ENCODE data around the gene KREMEN1.

Gene KREMEN1

DNA sequence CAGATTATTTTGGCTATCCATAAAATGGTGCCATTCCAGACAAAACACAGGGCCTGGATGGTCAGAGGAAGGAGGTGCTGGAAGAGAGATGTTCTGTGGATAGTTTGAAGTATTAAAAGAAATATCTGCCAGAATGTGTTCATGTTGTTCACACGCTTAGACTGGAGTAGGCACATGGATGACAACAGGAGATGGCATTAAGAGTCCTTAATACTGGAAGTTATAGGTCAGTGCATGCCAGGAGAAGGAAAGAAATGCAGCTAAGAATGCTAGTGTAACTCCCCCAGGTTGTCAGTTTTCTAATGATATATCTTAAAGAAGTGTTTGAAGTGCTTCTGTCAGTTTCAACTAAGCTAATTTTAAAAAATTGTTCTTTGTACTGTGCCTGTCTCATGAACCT is 20.2 kb downstream of the KREMEN1 start:
- no peak overlapping the region for H2AFZ ChIP-seq (ENCODE audit: low read depth, low read length)
- H3K27ac ChIP-seq (ENCODE audit: low read length): no peak overlapping the region
- H3K9ac ChIP-seq (ENCODE audit: low read depth, low read length): no peak overlapping the region
- H3K4me2 ChIP-seq (ENCODE audit: insufficient read depth, low read length): no peak overlapping the region
- TF ChIP-seq, protein P1, sequence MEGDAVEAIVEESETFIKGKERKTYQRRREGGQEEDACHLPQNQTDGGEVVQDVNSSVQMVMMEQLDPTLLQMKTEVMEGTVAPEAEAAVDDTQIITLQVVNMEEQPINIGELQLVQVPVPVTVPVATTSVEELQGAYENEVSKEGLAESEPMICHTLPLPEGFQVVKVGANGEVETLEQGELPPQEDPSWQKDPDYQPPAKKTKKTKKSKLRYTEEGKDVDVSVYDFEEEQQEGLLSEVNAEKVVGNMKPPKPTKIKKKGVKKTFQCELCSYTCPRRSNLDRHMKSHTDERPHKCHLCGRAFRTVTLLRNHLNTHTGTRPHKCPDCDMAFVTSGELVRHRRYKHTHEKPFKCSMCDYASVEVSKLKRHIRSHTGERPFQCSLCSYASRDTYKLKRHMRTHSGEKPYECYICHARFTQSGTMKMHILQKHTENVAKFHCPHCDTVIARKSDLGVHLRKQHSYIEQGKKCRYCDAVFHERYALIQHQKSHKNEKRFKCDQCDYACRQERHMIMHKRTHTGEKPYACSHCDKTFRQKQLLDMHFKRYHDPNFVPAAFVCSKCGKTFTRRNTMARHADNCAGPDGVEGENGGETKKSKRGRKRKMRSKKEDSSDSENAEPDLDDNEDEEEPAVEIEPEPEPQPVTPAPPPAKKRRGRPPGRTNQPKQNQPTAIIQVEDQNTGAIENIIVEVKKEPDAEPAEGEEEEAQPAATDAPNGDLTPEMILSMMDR (IDR thresholded peaks at IDR 0.05; ENCODE audit: borderline replicate concordance, extremely low read depth, low read length, poor library complexity, severe bottlenecking): no peak
- TF ChIP-seq EZH2 (IDR thresholded peaks at IDR 0.05; ENCODE audit: borderline replicate concordance, low read depth, low read length, severe bottlenecking): no peak
- DNase-seq: no peak
- no peaks in the 10 kb centered on the region for H3K9me3 ChIP-seq (ENCODE audit: insufficient read depth, low read length, severe bottlenecking)
- H3K27me3 ChIP-seq (ENCODE audit: insufficient read depth, low read length, poor library complexity): no peaks in the 10 kb centered on the region
- no peaks in the 10 kb centered on the region for H3K4me1 ChIP-seq (ENCODE audit: insufficient read depth, low read length)
- ATAC-seq (ENCODE audit: insufficient read depth, low read depth): no peak
- H3K79me2 ChIP-seq (ENCODE audit: insufficient read depth, low read length): peaks cover 50% of the 10 kb centered on the region
- peaks cover 28% of the 10 kb centered on the region for H3K36me3 ChIP-seq (ENCODE audit: insufficient read depth, low read length)
- peaks cover 6% of the 10 kb centered on the region; the same call in 1 of the 2 replicates for H4K20me1 ChIP-seq (ENCODE audit: insufficient read depth, low read length)
- H3K4me3 ChIP-seq (ENCODE audit: low read depth in 1 of 2, low read length in 2 of 2): no peak overlapping the region

DNA sequence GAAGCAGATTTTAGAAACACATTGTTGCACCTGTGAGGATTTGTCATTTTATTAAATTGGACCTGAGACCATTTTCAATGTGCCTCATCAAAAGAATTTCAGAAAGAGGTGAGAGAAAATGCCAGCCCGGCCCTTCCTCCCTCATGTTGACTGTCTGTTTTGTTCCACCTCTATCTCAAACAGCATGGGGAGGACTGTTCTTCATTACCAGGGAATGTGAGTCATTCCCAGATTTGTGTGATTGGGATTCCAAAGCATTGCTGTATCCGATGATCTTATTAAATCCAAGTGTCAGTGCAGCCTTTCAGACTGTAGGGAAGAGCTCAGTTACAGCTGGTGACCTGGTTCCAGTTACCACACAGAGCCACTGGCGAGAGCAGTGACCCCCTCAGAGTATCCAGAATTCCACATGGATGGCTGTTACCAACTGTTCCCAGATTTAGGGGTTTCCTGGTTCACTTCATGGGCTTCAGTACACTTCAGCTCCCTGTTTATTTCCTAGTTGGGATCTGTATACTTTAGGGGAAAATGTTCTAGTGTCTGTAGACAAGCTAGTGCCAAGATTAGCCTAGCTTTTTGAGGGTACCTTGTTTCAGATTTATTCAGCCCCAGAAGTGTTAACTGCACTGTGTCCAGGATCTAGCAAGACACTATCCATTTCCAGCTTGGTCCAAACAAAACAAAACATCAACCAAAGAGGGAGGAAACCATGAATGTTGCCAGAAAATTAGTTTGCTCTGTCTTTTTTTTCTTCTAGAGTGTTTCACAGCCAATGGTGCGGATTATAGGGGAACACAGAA is 20.9 kb downstream of the KREMEN1 start:
- DNase-seq: no peak
- Histone ChIP-seq H3K27ac (ENCODE audit: low read length) (no peak overlapping the region), H3K4me1 (ENCODE audit: insufficient read depth, low read length) (no peaks in the 10 kb centered on the region), H3K9ac (ENCODE audit: low read depth, low read length) (no peak overlapping the region), H4K20me1 (ENCODE audit: insufficient read depth, low read length) (peaks cover 6% of the 10 kb centered on the region; the same call in 1 of the 2 replicates), H3K9me3 (ENCODE audit: insufficient read depth, low read length, severe bottlenecking) (no peaks in the 10 kb centered on the region), H3K4me3 (ENCODE audit: low read depth in 1 of 2, low read length in 2 of 2) (no peak overlapping the region), H2AFZ (ENCODE audit: low read depth, low read length) (no peak overlapping the region), H3K27me3 (ENCODE audit: insufficient read depth, low read length, poor library complexity) (no peaks in the 10 kb centered on the region), H3K36me3 (ENCODE audit: insufficient read depth, low read length) (peaks cover 33% of the 10 kb centered on the region), H3K79me2 (ENCODE audit: insufficient read depth, low read length) (peaks cover 43% of the 10 kb centered on the region), H3K4me2 (ENCODE audit: insufficient read depth, low read length) (no peak overlapping the region)
- TF ChIP-seq, protein P1 (IDR thresholded peaks at IDR 0.05; ENCODE audit: borderline replicate concordance, extremely low read depth, low read length, poor library complexity, severe bottlenecking): no peak
- TF ChIP-seq EZH2 (IDR thresholded peaks at IDR 0.05; ENCODE audit: borderline replicate concordance, low read depth, low read length, severe bottlenecking): no peak
- no peak for ATAC-seq (ENCODE audit: insufficient read depth, low read depth)

DNA sequence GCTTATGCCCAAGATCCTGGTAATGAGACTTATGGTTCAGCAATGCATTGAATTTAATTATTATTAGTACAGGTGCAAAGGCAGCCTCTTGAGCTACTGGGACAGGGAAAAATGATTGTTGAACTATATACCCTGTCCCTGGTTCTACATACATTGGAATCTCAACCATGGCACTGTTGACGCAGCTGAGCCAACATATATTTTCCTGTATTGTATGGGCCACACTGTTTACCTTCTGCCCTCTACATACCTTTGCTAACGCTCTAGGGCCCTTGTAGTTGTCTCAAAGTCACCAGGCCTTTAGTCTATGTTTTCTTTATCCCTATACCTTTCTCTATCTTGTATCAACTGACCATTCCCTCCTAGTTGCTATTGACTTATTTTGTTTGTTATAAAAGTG is 22.6 kb downstream of the KREMEN1 start:
- DNase-seq: no peak
- Histone ChIP-seq H2AFZ (ENCODE audit: low read depth, low read length) (no peak overlapping the region), H3K9me3 (ENCODE audit: insufficient read depth, low read length, severe bottlenecking) (no peaks in the 10 kb centered on the region)

More for the DNA sequence above, 22.6 kb downstream of the KREMEN1 start:
- H3K9ac ChIP-seq (ENCODE audit: low read depth, low read length): no peak overlapping the region
- no peak for TF ChIP-seq EZH2 (IDR thresholded peaks at IDR 0.05; ENCODE audit: borderline replicate concordance, low read depth, low read length, severe bottlenecking)
- TF ChIP-seq, protein P1 (IDR thresholded peaks at IDR 0.05; ENCODE audit: borderline replicate concordance, extremely low read depth, low read length, poor library complexity, severe bottlenecking): no peak
- H3K4me2 ChIP-seq (ENCODE audit: insufficient read depth, low read length): no peak overlapping the region
- H3K79me2 ChIP-seq (ENCODE audit: insufficient read depth, low read length): peaks cover 26% of the 10 kb centered on the region
- peaks cover 46% of the 10 kb centered on the region for H3K36me3 ChIP-seq (ENCODE audit: insufficient read depth, low read length)
- H4K20me1 ChIP-seq (ENCODE audit: insufficient read depth, low read length): peaks cover 3% of the 10 kb centered on the region; the same call in 1 of the 2 replicates
- ATAC-seq (ENCODE audit: insufficient read depth, low read depth): no peak
- H3K27ac ChIP-seq (ENCODE audit: low read length): no peak overlapping the region
- no peaks in the 10 kb centered on the region for H3K4me1 ChIP-seq (ENCODE audit: insufficient read depth, low read length)
- no peak overlapping the region for H3K4me3 ChIP-seq (ENCODE audit: low read depth in 1 of 2, low read length in 2 of 2)
- no peaks in the 10 kb centered on the region for H3K27me3 ChIP-seq (ENCODE audit: insufficient read depth, low read length, poor library complexity)

Data from DND-41 (cell line).